Lower lobe of right lung (tissue), 2 donors: ENCODE data around the gene SEMA4G. TPM values are rescaled to one million over a fixed set of nuclear protein-coding genes. Genes with fewer than 3 reads are reported as not detected.
A peak's percentile ranks its signal among the peaks of the same experiment; 100 is the strongest.

ENCODE experiments used
- ATAC-seq, 2 donors: fragments of 200-7000 bp; cut with Tn5 transposase; one replicate each; pipeline ENCODE4 v1.9.1; 2020 to 2022; ENCODE audit warnings: mild to moderate bottlenecking in 2 of 2, moderate library complexity in 2 of 2
- DNase-seq: peaks from one replicate; pipeline ENCODE4 v3.0.0-alpha.2; 2020
- H3K27ac ChIP-seq: fragments of 200-600 bp; one replicate; pipeline ENCODE4 v1.8.0; 2022
- H3K27me3 ChIP-seq: fragments of 200-600 bp; one replicate; pipeline ENCODE4 v1.8.0; 2022; ENCODE audit warnings: low read depth
- H3K36me3 ChIP-seq: fragments of 200-600 bp; one replicate; pipeline ENCODE4 v1.8.0; 2022; ENCODE audit warnings: mild to moderate bottlenecking
- H3K4me1 ChIP-seq: fragments of 200-600 bp; one replicate; pipeline ENCODE4 v1.8.0; 2022
- H3K4me3 ChIP-seq: fragments of 200-600 bp; one replicate; pipeline ENCODE4 v1.8.0; 2022; ENCODE audit warnings: mild to moderate bottlenecking
- H3K9me3 ChIP-seq: fragments of 200-600 bp; one replicate; pipeline ENCODE4 v1.8.0; 2022
- CTCF ChIP-seq: fragments of 200-600 bp; IDR thresholded peaks from one replicate; pipeline ENCODE4 v1.8.0; 2022; ENCODE audit warnings: antibody characterized with exemption, mild to moderate bottlenecking
- intact Hi-C: fragments of 100-400 bp; cut with DNase I; formaldehyde crosslinking; loops from one replicate; pipeline ENCODE4 v1.11.0; 2022
- total RNA-seq: library from RNA; stranded (reverse); fragmentation: NEBNext Ultra II Directional; extraction: Animal tissue kit (Norgen Biotek cat#: 25700); gene quantifications from one replicate; pipeline ENCODE4 v1.2.1, GENCODE V29; 2021
- donor health status: DM: no; HTN: yes; CAD: no; lungs with severe emphysema.

Gene SEMA4G
- total RNA-seq, 1 donor from 2014 or later: 5.1 TPM

- DNase-seq: no peak
- Histone ChIP-seq H3K4me1 (peaks cover 41% of the 10 kb centered on the region), H3K9me3 (no peaks in the 10 kb centered on the region), H3K36me3 (peaks cover 34% of the 10 kb centered on the region), H3K4me3 (no peak overlapping the region), H3K27ac (peak overlapping the region; percentile 24), H3K27me3 (no peaks in the 10 kb centered on the region)
- TF ChIP-seq CTCF: no peak
- intact Hi-C loops: no loop called here
- no peak for ATAC-seq
Observed at GRCh38 chr10:101008823-101009423, 39.6 kb downstream of the SEMA4G start.

GRCh38 chr10:101010329-101010728 lies 41.0 kb downstream of the SEMA4G start:
- no peak for TF ChIP-seq CTCF
- Histone ChIP-seq H3K27me3 (peaks cover under 1% of the 10 kb centered on the region), H3K4me3 (no peak overlapping the region), H3K27ac (no peak overlapping the region), H3K9me3 (no peaks in the 10 kb centered on the region), H3K4me1 (peaks cover 33% of the 10 kb centered on the region), H3K36me3 (peaks cover 22% of the 10 kb centered on the region)
- intact Hi-C loops: no loop called here
- ATAC-seq: no peak
- DNase-seq: no peak

- DNase-seq: no peak
- Histone ChIP-seq H3K27me3 (peaks cover 9% of the 10 kb centered on the region), H3K4me3 (no peak overlapping the region), H3K4me1 (peaks cover 30% of the 10 kb centered on the region), H3K9me3 (no peaks in the 10 kb centered on the region), H3K27ac (peak overlapping the region; percentile 33), H3K36me3 (peaks cover 8% of the 10 kb centered on the region)
- no peak for ATAC-seq
- TF ChIP-seq CTCF: peak; percentile 21
- intact Hi-C loops: no loop called here
Observed at GRCh38 chr10:101011517-101012423, 42.5 kb downstream of the SEMA4G start.

- intact Hi-C loops: no loop called here
- Histone ChIP-seq H3K4me3 (no peak overlapping the region), H3K9me3 (no peaks in the 10 kb centered on the region), H3K4me1 (peaks cover 30% of the 10 kb centered on the region), H3K27me3 (peaks cover 15% of the 10 kb centered on the region), H3K27ac (peak overlapping the region; percentile 33), H3K36me3 (no peaks in the 10 kb centered on the region)
- TF ChIP-seq CTCF: peak; percentile 89
- ATAC-seq (peak; percentile 91 to 93), DNase-seq (peak; percentile 90)
Observed at GRCh38 chr10:101012525-101013364, 43.4 kb downstream of the SEMA4G start.

- peaks cover 20% of the 10 kb centered on the region for H3K27me3 ChIP-seq
- DNase-seq (no peak), ATAC-seq (no peak)
- intact Hi-C loops: no loop called here
- H3K9me3 ChIP-seq: no peaks in the 10 kb centered on the region
- peak overlapping the region; percentile 33 for H3K27ac ChIP-seq
- H3K36me3 ChIP-seq: no peaks in the 10 kb centered on the region
- peaks cover 29% of the 10 kb centered on the region for H3K4me1 ChIP-seq
- H3K4me3 ChIP-seq: no peak overlapping the region
- no peak for TF ChIP-seq CTCF
Observed at GRCh38 chr10:101013365-101013825, 44.1 kb downstream of the SEMA4G start.
